Activated T-cell treated with anti-CD3 and anti-CD28 coated beads, Interleukin-2, amount 50 U/mL, for 48 hours (primary cell): ENCODE results near the gene SMAD7.

Source experiments
- DNase-seq, 2 experiments: peaks; one replicate each; pipeline ENCODE4 v3.0.0-alpha.2; 2020

The SMAD7 gene

GRCh38 chr18:48986851-48987761 lies 36.3 kb upstream of the SMAD7 start:
- no peak for DNase-seq

- no peak for DNase-seq
Observed at GRCh38 chr18:48985161-48985560, 34.4 kb upstream of the SMAD7 start.

DNA sequence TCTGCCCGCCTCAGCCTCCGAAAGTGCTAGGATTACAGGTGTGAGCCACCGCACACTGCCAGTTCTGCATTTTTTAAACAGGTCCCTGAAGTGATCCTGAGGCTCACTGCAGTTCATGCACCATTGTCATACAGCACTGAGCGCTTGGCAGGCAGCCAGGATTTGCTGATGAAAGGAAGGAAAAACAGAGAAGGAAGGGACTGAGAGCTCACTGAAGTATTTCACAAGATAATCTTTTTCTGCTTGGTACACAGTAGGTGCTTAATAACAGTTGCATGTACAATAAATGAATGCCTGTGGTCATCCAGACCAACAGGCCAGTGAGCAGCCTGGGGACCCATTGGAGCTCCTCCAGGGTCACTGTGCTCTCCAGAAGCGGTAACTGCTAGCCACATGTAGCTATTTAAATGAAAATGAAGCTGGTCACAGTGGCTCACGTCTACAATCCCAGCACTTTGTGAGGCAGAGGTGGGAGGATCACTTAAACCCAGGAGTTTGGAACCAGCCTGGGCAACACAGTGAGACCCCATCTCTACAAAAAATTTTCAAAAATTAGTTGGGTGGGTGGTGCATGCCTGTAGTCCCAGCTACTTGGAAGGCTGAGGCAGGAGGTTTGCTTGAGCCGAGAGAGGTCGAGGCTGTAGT lies 33.1 kb upstream of the SMAD7 start:
- DNase-seq, result no peak

- no peak for DNase-seq
Observed at GRCh38 chr18:48982266-48982665, 31.5 kb upstream of the SMAD7 start.

- no peak for DNase-seq
Observed at GRCh38 chr18:48979944-48980890, 29.5 kb upstream of the SMAD7 start.

DNA sequence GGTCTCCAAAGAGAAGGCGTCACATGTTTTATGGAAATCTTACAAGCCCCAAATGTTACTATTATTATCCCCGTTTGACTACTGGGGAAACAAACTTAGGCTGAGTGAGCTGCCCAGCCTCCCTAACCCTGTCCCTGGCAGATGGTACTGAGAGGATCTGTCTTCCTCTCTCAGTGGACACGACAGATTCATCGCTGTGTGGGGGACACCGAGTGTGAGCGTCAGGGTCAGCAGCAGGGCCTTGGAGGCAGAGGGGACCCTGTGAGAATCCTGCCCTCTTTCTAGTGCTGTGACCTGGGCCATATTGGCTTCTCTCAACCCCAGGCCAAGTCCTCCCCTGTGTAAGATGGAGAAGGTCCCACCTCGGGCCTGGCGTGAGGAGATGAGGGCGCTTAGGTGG lies 27.1 kb upstream of the SMAD7 start:
- no peak for DNase-seq

- peak; percentile 70 to 77 for DNase-seq
Observed at GRCh38 chr18:48975817-48976649, 25.3 kb upstream of the SMAD7 start.

DNA sequence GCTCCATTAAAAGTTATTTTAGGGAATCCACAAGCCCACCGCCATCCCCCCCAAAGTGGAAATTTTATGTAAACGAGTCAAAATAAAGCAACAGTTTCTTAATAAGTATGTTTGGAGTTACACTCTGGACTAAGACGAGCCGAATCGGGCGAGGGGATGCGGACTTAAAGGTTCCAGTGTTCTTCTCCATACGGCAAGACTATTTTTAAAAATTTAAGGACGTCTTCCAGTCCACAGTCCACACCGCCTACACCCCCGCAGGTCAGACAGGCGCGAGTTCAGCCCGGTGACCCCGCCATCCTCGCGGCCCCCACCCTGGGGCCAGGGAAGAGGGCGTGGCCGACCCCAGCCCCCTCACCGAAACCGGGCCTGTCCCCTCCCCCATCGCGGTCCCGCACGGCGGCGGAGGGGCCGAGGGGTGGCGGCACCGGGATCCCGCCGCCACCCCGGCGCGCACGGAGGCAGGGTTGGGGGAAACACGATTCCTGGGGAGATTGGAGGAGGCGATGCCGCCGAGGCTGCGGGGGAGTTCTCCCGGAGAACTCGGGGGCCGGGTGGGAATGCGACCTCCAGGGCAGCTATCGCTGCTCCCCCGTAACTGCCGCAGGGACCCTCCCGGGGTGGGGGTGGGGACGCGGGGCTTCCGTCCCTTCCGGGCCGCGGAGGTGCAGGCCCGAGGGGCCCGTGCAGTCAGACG lies 24.5 kb upstream of the SMAD7 start:
- no peak for DNase-seq

DNA sequence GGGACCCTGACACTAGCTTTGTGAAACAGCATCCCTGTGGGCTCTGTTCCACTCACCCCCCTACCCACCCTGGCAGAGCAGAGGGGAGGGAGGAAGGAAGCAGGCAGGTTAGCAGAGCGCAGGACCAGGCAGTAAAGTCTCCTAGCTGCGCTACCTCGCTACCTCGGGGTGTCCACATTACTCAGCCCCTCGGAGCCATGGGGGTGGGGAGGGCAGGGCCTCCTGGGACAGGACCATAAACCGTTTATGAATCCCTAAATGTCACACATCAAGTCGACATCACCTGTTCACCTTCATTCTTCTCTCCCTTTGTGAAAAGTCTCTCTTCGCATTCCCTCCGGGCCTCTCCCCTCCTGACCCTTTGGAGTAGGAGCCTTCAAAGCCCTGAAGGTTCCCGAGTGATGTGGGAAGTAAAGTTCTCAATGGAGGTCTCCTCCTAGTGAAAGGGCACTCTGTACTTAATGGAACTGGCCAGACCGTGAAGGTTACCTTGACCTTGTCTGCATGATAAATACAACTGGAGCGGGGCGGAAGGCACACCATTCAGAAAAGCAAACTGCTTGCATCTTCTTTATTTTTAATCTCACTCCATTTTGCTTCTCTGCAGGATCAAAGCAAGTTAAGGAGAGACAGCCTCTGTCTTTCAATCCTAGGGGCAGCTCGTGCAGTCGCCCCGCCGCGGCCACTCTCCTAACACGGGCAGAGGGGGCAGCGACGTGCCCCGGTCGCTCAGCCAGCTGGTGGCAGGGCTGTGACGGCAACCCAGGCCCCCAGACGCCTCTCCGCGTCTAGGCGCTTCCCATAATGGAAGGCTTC lies 23.7 kb upstream of the SMAD7 start:
- DNase-seq, result no peak

GRCh38 chr18:48973731-48974130 lies 23.0 kb upstream of the SMAD7 start:
- DNase-seq, result no peak

DNA sequence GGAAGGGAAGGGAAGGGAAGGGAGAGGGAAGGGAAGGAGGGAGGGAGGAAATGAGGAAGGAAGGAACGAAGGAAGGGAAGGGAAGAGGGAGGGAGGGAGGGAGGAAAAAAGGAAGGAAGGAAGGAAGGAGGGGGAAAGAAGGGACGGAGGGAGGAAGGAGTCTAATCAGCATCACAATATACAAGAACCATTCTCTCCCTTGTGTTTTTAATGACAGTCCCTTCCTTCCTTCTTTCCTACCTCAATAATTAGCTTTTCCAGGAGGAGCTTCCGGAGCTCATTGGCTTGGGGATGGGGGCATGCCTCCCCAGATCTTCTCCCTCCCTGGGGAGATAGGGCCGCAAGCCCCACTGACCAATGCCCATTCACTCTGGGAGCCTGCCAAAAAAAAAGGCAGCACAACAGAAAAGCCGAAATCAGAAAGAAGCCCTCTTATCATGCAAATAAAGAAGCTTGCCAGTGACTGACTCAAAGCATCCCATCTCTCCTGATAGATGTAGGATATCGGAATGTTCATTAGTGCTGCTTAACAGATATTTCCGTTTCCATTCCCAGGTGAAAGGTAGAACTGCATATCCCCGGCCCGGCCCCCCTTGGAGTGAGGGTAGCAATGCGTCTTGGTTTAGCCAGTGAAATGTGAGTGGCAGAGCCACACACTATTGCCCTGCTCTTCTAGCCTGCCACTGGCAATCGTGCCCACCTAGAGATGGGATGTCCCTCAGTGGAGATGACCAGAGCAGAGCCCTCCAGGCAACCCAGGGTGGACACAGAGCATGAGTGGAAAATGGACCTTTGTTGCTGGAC lies 17.8 kb upstream of the SMAD7 start:
- no peak for DNase-seq

GRCh38 chr18:48967545-48967944 lies 16.8 kb upstream of the SMAD7 start:
- DNase-seq, result no peak

DNA sequence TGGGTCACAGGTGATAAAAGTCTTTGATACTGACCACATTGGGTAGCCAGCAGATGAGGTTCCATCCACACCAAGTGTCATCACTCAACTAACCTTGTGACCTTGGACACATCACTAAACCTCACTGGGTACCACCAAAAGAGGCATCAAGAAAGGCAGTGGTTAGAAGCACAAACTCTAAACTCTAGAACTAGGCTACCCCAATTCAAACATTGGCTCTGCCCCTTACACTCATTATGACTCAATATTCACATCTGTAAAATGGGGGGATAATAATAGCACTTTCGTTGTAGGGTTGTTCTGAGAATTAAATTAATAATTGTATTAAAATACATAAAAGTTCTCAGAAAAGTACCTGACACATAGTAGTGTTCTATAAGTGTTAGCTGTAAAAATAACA lies 15.8 kb upstream of the SMAD7 start:
- DNase-seq, result no peak

DNA sequence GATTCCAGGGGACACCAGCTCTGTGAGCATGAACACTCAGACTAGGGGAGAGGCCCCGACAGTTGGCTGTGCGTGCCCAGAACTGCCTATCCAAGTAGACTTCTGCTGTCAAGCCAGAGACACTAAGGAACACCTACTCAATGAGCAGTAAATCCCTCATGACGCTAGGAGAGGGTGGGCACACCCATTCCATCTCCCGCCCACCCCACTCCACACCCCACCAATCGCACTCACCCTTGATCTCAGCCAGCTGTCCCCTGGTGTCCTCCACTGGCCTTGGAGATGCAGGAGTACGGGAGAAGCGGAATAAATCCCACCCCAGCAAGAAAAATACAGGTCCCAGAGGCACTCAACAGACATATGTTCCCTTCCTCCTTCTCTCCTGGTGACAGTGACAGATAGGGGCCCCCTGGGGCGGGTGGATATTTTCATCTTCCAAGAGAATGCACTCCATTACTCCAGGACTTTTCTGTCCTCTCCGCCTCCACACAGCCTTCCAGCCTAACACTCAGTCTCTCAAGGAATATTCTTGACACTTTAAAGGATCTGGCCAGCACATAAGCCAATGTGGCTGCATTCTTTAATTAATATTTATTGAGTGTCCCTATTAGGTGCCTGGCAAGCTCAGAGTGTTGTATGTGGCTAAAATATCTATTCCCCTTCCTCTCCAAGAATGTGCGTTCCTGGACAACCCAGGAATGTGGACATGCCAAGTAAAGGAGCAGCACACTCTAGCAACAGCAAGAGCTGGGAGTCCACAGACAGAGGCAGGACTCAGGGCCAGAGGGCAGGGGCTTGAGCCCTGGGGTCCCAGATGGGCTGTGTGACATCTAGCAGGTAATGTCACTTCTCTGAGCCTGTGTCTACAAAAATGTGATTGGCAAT lies 13.1 kb upstream of the SMAD7 start:
- no peak for DNase-seq

DNA sequence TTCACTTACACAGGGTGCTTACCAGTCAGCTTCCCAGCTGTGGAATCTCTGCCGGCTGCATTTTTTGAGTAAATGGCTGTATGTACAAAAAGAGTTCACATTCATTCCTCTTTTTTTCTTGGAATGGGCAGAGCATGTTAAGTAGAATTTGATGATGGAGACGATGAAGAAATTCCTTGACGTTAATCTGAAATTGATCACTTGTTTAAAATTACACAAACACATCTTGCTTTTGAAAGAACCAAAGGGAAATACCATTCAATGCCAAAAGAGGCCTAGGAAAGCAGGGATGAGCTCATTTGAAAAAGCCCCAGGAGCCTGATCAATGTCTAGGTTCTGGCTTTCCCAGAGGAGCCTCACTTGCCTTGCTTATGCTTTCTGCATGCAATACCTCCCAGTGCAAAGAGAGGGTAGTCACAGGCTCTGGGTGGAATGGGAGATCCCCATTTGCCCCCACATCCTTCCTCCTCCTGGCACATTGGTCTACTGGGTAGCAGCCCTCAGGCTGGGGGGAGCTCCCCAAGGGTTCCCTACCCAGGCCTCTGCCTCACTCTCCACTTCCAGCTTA lies 12.3 kb upstream of the SMAD7 start:
- DNase-seq, result no peak

- no peak for DNase-seq
Observed at GRCh38 chr18:48962252-48962993, 11.7 kb upstream of the SMAD7 start.

DNA sequence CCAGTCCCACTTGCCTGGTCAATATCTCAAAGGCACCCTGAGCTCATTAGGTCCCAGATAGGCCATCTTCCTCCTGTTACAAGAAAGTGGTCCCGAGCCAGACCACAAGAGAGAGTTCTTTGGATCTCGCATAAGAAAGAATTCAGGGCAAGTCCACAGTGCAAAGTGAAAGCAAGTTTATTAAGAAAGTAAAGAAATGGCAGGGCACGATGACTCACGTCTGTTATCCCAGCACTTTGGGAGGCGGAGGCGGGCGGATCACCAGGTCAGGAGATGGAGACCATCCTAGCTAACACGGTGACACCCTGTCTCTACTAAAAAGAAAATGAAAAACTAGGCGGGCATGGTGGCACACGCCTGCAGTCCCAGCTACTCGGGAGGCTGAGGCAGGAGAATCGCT lies 10.8 kb upstream of the SMAD7 start:
- DNase-seq, result no peak
